ENCODE measurements around the gene ANKFY1.
A peak's percentile ranks its signal among the peaks of the same experiment; 100 is the strongest.

Gene ANKFY1, protein sequence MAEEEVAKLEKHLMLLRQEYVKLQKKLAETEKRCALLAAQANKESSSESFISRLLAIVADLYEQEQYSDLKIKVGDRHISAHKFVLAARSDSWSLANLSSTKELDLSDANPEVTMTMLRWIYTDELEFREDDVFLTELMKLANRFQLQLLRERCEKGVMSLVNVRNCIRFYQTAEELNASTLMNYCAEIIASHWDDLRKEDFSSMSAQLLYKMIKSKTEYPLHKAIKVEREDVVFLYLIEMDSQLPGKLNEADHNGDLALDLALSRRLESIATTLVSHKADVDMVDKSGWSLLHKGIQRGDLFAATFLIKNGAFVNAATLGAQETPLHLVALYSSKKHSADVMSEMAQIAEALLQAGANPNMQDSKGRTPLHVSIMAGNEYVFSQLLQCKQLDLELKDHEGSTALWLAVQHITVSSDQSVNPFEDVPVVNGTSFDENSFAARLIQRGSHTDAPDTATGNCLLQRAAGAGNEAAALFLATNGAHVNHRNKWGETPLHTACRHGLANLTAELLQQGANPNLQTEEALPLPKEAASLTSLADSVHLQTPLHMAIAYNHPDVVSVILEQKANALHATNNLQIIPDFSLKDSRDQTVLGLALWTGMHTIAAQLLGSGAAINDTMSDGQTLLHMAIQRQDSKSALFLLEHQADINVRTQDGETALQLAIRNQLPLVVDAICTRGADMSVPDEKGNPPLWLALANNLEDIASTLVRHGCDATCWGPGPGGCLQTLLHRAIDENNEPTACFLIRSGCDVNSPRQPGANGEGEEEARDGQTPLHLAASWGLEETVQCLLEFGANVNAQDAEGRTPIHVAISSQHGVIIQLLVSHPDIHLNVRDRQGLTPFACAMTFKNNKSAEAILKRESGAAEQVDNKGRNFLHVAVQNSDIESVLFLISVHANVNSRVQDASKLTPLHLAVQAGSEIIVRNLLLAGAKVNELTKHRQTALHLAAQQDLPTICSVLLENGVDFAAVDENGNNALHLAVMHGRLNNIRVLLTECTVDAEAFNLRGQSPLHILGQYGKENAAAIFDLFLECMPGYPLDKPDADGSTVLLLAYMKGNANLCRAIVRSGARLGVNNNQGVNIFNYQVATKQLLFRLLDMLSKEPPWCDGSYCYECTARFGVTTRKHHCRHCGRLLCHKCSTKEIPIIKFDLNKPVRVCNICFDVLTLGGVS

DNA sequence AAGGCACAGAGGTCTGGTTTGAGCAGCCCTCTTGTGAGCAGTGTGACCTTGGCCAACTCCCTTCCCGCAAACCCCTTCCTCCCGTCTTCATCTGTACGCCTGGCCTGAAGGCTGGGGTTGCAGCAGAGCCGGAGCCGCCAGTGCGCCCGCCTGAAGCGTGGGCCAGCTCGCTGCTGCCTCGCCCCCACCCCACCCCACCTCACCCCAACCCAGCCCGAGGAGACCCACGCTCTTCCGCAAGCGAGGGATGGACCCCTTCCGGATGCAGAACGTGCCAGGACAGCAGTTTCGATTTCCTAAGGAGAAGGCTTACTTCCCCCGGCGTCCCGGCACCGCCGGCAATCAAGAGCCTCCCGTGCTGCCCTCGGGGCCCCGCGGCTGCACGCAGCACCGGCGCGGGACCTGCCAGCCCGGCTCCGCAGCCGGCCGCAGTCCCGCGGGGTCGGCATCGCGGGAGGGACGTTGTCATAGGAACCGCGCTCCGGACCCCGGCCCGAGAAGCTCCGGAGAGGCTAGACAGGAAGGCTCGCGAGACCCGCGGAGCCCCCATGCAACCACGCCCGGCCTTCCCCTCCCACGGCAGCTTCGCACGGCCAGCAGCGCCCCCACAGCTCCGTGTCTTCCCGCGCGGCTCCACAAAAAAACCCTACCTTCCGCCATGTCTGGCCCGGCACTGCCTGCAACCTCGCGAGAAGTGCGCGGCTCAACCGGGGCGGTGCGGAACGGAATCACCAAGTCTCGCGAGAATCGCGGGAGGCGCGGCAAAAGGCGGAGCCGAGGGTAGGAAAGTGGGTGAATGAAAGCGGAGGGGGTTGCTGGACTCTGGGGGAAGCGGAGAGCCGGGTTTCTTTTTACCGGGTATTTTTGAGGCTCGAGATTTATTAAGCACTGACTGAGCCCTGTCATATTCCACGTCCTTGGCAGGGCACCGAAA is at the start of gene ANKFY1:
TSS of gene ANKFY1 (minus strand) at position 698 of the 934 bp plus-strand sequence. CDS start at position 660, 38 bp downstream.
- DNase-seq: peak; percentile 91

GRCh38 chr17:4310354-4311060 is 46.7 kb upstream of the ANKFY1 start:
- no peak for DNase-seq

GRCh38 chr17:4309897-4310296 is 46.1 kb upstream of the ANKFY1 start:
- DNase-seq: no peak

- no peak for DNase-seq
Measured at GRCh38 chr17:4307179-4307930, 43.6 kb upstream of the ANKFY1 start.

DNA sequence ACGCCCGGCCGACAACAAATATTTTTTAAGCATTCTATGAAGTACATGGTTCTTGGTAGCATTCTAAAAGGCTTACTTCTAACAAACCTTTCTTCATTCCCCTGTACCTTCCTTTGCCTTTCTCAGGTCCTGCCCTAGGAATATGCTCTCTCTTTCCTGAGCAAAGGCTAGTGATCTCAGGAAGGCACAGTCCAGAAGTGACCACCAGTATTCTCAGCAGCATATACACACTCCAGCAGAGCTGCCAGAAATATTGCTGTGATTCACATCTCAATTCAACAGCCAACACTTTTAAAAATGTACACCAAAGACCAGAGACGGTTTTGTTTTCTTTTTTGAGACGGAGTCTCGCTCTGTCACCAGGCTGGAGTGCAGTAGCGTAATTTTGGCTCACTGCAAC is 41.4 kb upstream of the ANKFY1 start:
- no peak for DNase-seq

- peak; percentile 10 for DNase-seq
Measured at GRCh38 chr17:4304417-4305027, 40.7 kb upstream of the ANKFY1 start.

DNA sequence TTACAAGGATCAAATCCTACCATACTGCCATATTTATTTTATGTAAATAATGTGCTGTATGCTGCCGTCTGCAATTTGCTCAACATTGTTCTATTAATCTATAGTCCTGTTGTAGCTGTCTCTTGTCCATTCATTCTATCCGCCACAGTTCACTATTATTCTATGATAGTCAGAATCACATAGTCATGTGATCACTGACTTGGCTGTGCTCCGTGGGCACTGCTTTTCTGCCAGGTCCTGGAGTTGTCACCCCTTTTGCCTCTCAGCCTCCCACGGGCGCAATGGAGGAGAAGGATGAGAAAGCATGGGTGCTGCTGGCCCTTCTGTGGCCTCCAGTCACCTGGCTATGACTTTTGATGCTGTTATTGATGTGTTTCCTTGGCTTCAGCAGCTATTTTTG is 37.3 kb upstream of the ANKFY1 start:
- no peak for DNase-seq

DNA sequence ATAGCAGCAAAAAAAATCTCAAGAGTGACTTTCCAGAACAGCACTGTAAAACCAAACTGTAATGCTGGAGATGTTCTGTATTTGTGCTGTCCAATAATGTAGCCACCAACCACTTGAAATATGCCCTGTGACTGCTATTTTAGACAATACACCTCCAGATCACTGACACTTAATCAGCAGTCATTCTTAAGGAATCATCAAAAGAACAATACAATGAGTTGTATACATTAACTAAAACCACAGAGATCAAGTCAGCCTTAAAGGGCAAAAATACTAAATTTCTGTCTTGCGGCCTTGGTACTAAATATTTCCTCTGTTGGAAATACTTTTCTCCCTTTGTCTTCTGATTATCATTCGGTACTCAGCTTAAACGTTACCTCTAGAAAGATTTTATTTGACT is 33.6 kb upstream of the ANKFY1 start:
- DNase-seq: no peak

GRCh38 chr17:4295686-4296085 is 31.9 kb upstream of the ANKFY1 start:
- no peak for DNase-seq

GRCh38 chr17:4293572-4293971 is 29.8 kb upstream of the ANKFY1 start:
- no peak for DNase-seq

- no peak for DNase-seq
Measured at GRCh38 chr17:4287710-4288109, 23.9 kb upstream of the ANKFY1 start.

- no peak for DNase-seq
Measured at GRCh38 chr17:4276514-4276913, 12.7 kb upstream of the ANKFY1 start.

GRCh38 chr17:4272972-4273368 is 9.2 kb upstream of the ANKFY1 start:
- no peak for DNase-seq

GRCh38 chr17:4272213-4272971 is 8.6 kb upstream of the ANKFY1 start:
- no peak for DNase-seq

DNA sequence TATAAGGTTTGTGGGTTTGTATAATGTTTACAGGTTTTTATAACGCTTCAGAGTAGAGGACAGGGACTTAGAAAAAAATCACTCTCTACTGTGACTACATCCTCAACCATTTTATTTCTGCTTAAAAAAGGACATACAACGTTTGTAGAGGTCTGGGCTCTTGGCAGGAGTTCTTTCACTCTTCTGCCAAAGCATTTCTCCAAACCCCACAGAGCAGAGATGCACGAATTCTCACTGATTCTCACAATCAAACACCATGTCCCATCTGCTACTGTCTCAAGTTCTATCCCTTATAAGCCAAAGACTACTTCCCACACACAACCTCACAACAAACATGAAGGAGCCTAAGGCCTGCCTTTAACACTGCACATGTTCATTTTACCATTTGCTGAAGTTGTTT is 7.0 kb upstream of the ANKFY1 start:
- DNase-seq: no peak

- DNase-seq: no peak
Measured at GRCh38 chr17:4269915-4270314, 6.1 kb upstream of the ANKFY1 start.

DNA sequence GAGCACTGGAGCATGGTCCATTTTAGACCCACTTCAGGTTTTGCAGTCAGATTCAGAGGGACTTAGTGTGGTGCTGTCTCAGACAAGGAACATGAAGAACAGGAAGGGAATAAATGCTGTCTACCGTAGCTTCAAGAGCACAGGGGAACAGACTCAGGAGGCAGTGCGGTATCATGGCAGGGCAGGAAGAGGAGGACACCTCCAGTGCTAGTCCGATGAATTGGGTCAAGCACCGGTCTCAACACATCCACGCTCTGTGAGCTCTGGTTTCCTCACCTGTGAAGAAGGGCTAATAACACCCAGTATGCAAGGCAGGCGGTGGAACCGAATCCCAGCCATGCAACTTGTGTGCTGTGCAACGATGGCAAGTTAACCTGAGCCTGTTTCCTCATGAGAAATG is 3.6 kb upstream of the ANKFY1 start:
- DNase-seq: no peak

GRCh38 chr17:4266550-4266949 is 2.8 kb upstream of the ANKFY1 start:
- DNase-seq: no peak

DNA sequence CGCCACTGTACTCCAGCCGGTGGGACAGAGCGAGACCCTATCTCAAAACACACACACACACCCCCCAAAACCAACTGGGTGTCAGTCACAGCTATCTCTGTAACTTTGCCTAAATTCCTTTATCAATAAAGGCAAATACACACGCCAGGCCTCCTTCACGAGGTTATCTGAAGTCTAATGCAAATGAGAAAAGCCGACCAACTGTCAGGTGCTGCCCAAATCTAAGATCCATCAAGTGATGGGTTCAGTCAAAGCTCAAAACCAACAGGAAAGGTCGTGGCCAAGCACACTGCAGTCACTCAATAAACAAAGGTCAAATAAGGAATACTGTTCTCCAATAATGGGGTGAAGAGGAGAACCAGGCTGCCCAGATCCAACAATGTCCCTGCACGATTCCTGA is 1.1 kb downstream of the ANKFY1 start:
- DNase-seq: no peak

DNA sequence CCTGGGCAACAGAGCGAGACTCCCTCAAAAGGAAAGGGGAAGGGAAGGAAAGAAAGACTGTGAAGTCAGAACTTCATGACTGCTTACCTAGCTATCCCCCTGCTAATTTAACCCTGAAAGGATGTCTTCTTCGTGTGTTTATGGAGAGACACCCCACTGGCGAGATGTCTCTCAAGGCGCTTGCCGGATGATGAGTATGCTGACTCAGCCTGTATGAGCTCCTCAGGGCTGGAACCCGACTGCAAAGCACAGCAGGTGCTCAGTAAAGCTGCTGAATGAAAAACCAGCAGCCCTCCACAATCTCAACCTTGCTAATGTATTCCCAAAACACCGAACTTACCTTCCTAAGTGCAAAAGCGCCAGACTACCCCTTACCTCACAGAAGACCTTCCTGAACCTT is 2.3 kb downstream of the ANKFY1 start:
- DNase-seq: no peak

Data from NCI-H2227 treated with DMSO at 0.1 percent for 48 hours (cell line).